Esophagus squamous epithelium (tissue), 5 donors: ENCODE measurements around the gene CDCA7L. TPM values are rescaled to one million over a fixed set of nuclear protein-coding genes. Genes with fewer than 3 reads are reported as not detected.

Experiments
- DNase-seq: peaks from one replicate; lab custom pipeline; 2025; lab: John Stamatoyannopoulos, UW
- H3K27ac ChIP-seq, 4 donors: fragments of 200-600 bp; sonication (generic); one replicate each; pipeline ENCODE4 v1.5.1; 2016 to 2019; ENCODE audit warnings: mild to moderate bottlenecking in 1 of 4
- H3K27me3 ChIP-seq, 4 donors: fragments of 200-600 bp; sonication (generic); 1 replicate in 3 of 4; 2 replicates in 1 of 4; pipeline versions ENCODE4 v1.5.1 to v1.6.0; 2017 to 2021; ENCODE audit warnings: antibody characterized with exemption in 1 of 4
- H3K36me3 ChIP-seq, 3 donors: fragments of 200-600 bp; sonication (generic); one replicate each; pipeline ENCODE4 v1.5.1; 2016 to 2019
- H3K4me1 ChIP-seq, 3 donors: fragments of 200-600 bp; sonication (generic); one replicate each; pipeline ENCODE4 v1.5.1; 2017 to 2019
- H3K4me3 ChIP-seq, 4 donors: fragments of 200-600 bp; sonication (generic); 1 replicate in 3 of 4; 2 replicates in 1 of 4; pipeline ENCODE4 v1.5.1; 2016 to 2019; ENCODE audit warnings: mild to moderate bottlenecking in 2 of 4, moderate library complexity in 1 of 4
- H3K9me3 ChIP-seq, 3 donors: fragments of 200-600 bp; sonication (generic); one replicate each; pipeline ENCODE4 v1.5.1; 2016 to 2019
- CTCF ChIP-seq, 6 experiments: fragments of 450-650 bp in 4 of 6; fragments of 200-600 bp in 2 of 6; sonication (generic) in 2 of 6; IDR thresholded peaks; one replicate each; pipeline ENCODE4 v1.5.1; 2016 to 2019; ENCODE audit warnings: antibody characterized with exemption in 6 of 6, mild to moderate bottlenecking in 4 of 6, moderate library complexity in 4 of 6
- POLR2A ChIP-seq, 4 donors: fragments of 450-650 bp; IDR thresholded peaks; one replicate each; pipeline ENCODE4 v1.6.1; 2017; ENCODE audit warnings: antibody characterized with exemption in 4 of 4, mild to moderate bottlenecking in 4 of 4, moderate library complexity in 3 of 4
- WGBS, 2 donors: methylation state at CpG; one replicate each; pipeline ENCODE4 v1.1.5; 2018; 5-methylcytosine and 5-hydroxymethylcytosine counted together
- intact Hi-C: fragments of 100-400 bp; cut with DNase I; formaldehyde crosslinking; loops from one replicate; pipeline ENCODE4 v1.15.0; 2022
- total RNA-seq, 4 donors: library from RNA; depleted of rRNA; stranded (reverse); fragments of >200 nt; gene quantifications; one replicate each; pipeline ENCODE4 v1.1.0, GENCODE V29; 2016
- donor health status: DM: yes; HTN: yes; CAD: no.

CDCA7L gene
- total RNA-seq, 4 donors from 2014 or later: 5.0 to 21.6 (median 12.8) TPM

- Histone ChIP-seq H3K36me3 (peaks cover 0 to 76% (median 0%) of the 10 kb centered on the region in 3 donors), H3K4me1 (no peaks in the 10 kb centered on the region), H3K27me3 (no peaks in the 10 kb centered on the region), H3K27ac (no peak overlapping the region), H3K9me3 (no peaks in the 10 kb centered on the region), H3K4me3 (no peak overlapping the region)
- no peak for DNase-seq
- TF ChIP-seq POLR2A (IDR thresholded peaks at IDR 0.05) (no peak), CTCF (IDR thresholded peaks at IDR 0.05) (no peak)
- 68 to 70% methylated on average over 5 of the region's 5 CpGs for WGBS, 2 donors
- intact Hi-C loops: no loop called here
Observed at GRCh38 chr7:21902240-21902639, 43.5 kb downstream of the CDCA7L start.

- H3K27ac ChIP-seq: peak overlapping the region in 1 of 4 donors; percentile 2
- 77 to 84% methylated on average over 17 of the region's 17 CpGs for WGBS, 2 donors
- intact Hi-C loops: no loop called here
Observed at GRCh38 chr7:21898265-21898930, 47.3 kb downstream of the CDCA7L start.

DNA sequence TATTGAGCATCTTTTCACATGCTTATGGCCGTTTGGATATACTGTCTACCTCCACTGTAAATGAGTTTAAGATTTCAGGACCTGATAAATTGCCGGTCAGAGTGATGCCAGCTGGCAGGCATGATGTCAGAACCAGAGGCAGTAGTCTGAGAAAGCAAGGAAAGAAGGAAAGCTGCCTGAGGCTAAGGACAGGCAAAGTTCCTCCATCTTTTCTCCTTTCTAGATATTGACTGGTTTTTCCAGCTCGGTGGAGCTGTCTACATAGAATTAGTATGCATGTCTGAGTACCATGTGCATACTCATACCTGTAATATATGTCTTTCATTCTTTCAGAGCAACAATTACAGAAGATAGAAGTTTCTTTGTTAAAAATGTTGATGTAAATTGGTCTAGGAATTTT, 52.3 kb downstream of the CDCA7L start:
- Histone ChIP-seq H3K27me3 (no peaks in the 10 kb centered on the region), H3K9me3 (no peaks in the 10 kb centered on the region), H3K27ac (no peak overlapping the region), H3K4me1 (no peaks in the 10 kb centered on the region), H3K4me3 (no peak overlapping the region), H3K36me3 (no peaks in the 10 kb centered on the region)
- no peak for DNase-seq
- intact Hi-C loops: no loop called here
- TF ChIP-seq POLR2A (IDR thresholded peaks at IDR 0.05): no peak
- no peak for TF ChIP-seq CTCF (IDR thresholded peaks at IDR 0.05)
- WGBS, 2 donors: 83 to 96% methylated on average over 3 of the region's 3 CpGs

More at GRCh38 chr7:21898265-21898930, 47.3 kb downstream of the CDCA7L start:
- peak overlapping the region in 1 of 4 donors; percentile 9 for H3K4me3 ChIP-seq
- TF ChIP-seq CTCF (IDR thresholded peaks at IDR 0.05) (no peak), POLR2A (IDR thresholded peaks at IDR 0.05) (no peak)
- H3K27me3 ChIP-seq: no peaks in the 10 kb centered on the region
- H3K9me3 ChIP-seq: no peaks in the 10 kb centered on the region
- DNase-seq: no peak
- peaks cover 0 to 41% (median 0%) of the 10 kb centered on the region in 3 donors for H3K36me3 ChIP-seq
- no peaks in the 10 kb centered on the region for H3K4me1 ChIP-seq

GRCh38 chr7:21891291-21891690, 54.4 kb downstream of the CDCA7L start:
- no peak for DNase-seq
- intact Hi-C loops: no loop called here
- Histone ChIP-seq H3K27me3 (no peaks in the 10 kb centered on the region), H3K9me3 (no peaks in the 10 kb centered on the region), H3K4me3 (no peak overlapping the region), H3K36me3 (no peaks in the 10 kb centered on the region), H3K27ac (no peak overlapping the region), H3K4me1 (no peaks in the 10 kb centered on the region)
- no peak for TF ChIP-seq POLR2A (IDR thresholded peaks at IDR 0.05)
- WGBS, 2 donors: 74 to 83% methylated on average over 3 of the region's 3 CpGs

DNA sequence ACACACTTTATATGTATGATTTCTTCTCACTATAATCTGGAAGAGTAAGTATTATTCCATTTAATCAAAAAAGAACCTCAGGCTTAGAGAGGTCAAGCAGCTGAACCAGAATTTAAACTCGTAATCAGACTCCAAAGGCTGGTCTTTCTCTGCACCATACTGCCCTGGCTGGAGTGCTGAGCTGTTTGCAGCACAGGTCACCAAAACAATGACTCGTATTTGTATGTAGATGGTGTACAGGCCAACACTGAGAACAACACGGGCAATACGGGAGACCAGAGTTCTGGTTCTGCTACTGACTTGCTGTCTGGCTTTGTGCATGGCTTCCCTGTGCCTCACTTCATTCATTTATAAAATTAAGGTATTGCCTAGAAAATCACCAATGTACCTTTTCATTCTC, 57.9 kb downstream of the CDCA7L start:
- intact Hi-C loops: no loop called here
- Histone ChIP-seq H3K4me1 (no peaks in the 10 kb centered on the region), H3K27me3 (no peaks in the 10 kb centered on the region), H3K36me3 (no peaks in the 10 kb centered on the region), H3K9me3 (no peaks in the 10 kb centered on the region), H3K27ac (no peak overlapping the region), H3K4me3 (no peak overlapping the region)
- 82 to 84% methylated on average over 4 of the region's 4 CpGs for WGBS, 2 donors
- TF ChIP-seq POLR2A (IDR thresholded peaks at IDR 0.05) (no peak), CTCF (IDR thresholded peaks at IDR 0.05) (no peak)
- no peak for DNase-seq
